Endothelial cell of umbilical vein (primary cell): ENCODE measurements around the gene SLC7A10. TPM values are rescaled to one million over a fixed set of nuclear protein-coding genes. Genes with fewer than 3 reads are reported as not detected.

Experiments
- BruUV-seq: library from RNA; stranded (reverse); fragments of 400-500 nt; replicated peaks from 2 replicates; lab custom pipeline; 2021; lab: Mats Ljungman, UMichigan
- CTCF ChIA-PET: fragments of 300-600, 350-600 bp; sonication (Branson Sonifier 250); formaldehyde crosslinking; loops from one replicate; lab custom pipeline; 2021; ENCODE audit warnings: antibody characterized with exemption, inconsistent platforms; lab: Charles Lee
- POLR2A ChIA-PET: fragments of 300-600, 350-600 bp; sonication (Branson Sonifier 250); formaldehyde crosslinking; loops from one replicate; lab custom pipeline; 2021; ENCODE audit warnings: antibody characterized with exemption, inconsistent platforms; lab: Charles Lee
- DNase-seq: peaks from one replicate; pipeline ENCODE4 v3.0.0-alpha.2; 2011; ENCODE audit warnings: low read depth, low spot score
- FAIRE-seq: peaks from 2 replicates; lab custom pipeline; 2011; peaks lifted over from hg19 to GRCh38; lab: Jason Lieb, UNC
- H2AFZ ChIP-seq: 2 replicates; pipeline ENCODE4 v1.6.0; 2012; ENCODE audit warnings: low read depth, low read length, control low read depth, inconsistent platforms
- H3K27ac ChIP-seq: 2 replicates; pipeline ENCODE4 v1.5.1; 2011; ENCODE audit warnings: low read depth, mild to moderate bottlenecking, control low read depth, low read length, moderate library complexity; ENCODE audit not compliant: insufficient read depth
- H3K27me3 ChIP-seq, 2 experiments: 2 replicates each; pipeline versions ENCODE4 v1.6.0 to v1.6.1; 2011; ENCODE audit warnings: low read length in 2 of 2, mixed read lengths in 1 of 2; ENCODE audit not compliant: control insufficient read depth in 2 of 2, insufficient read depth in 2 of 2
- H3K36me3 ChIP-seq, 2 experiments: 2 replicates in 1 of 2; 3 replicates in 1 of 2; pipeline ENCODE4 v1.5.1; 2011; ENCODE audit warnings: low read length in 2 of 2, mild to moderate bottlenecking in 1 of 2, moderate library complexity in 1 of 2; ENCODE audit not compliant: control insufficient read depth in 2 of 2, insufficient read depth in 2 of 2; ENCODE audit errors: extremely low read depth in 1 of 2
- H3K4me1 ChIP-seq: 3 replicates; pipeline ENCODE4 v1.5.1; 2011; ENCODE audit warnings: mild to moderate bottlenecking, low read length; ENCODE audit not compliant: control insufficient read depth, insufficient read depth; ENCODE audit errors: extremely low read depth
- H3K4me2 ChIP-seq: 2 replicates; pipeline ENCODE4 v1.6.1; 2011; ENCODE audit warnings: low read length, control low read depth, mixed read lengths; ENCODE audit not compliant: insufficient read depth
- H3K4me3 ChIP-seq, 3 experiments: fragments of 200-600 bp in 1 of 3; sonication (generic), shearing (Covaris generic) in 1 of 3; replicated peaks in 1 of 3; 2 replicates each; pipeline ENCODE4 v1.5.1; 2011 to 2016; ENCODE audit warnings: control low read depth in 3 of 3, low read length in 3 of 3, mild to moderate bottlenecking in 2 of 3, inconsistent platforms in 1 of 3, low read depth in 1 of 3, moderate library complexity in 1 of 3; ENCODE audit not compliant: insufficient read depth in 1 of 3
- H3K79me2 ChIP-seq: 2 replicates; pipeline ENCODE4 v1.6.0; 2012; ENCODE audit warnings: low read length, inconsistent platforms; ENCODE audit not compliant: control insufficient read depth, insufficient read depth
- H3K9ac ChIP-seq: replicated peaks from 2 replicates; pipeline ENCODE3; 2011; ENCODE audit warnings: low read length, control low read depth; ENCODE audit not compliant: insufficient read depth; ENCODE audit errors: extremely low read depth
- H3K9me1 ChIP-seq: replicated peaks from 3 replicates; pipeline ENCODE4 v1.6.0; 2011; ENCODE audit warnings: mild to moderate bottlenecking, low read length; ENCODE audit not compliant: control insufficient read depth, insufficient read depth; ENCODE audit errors: extremely low read depth
- H3K9me3 ChIP-seq: replicated peaks from 2 replicates; pipeline ENCODE4 v1.5.1; 2012; ENCODE audit warnings: low read length, inconsistent platforms; ENCODE audit not compliant: control insufficient read depth, insufficient read depth
- H4K20me1 ChIP-seq: replicated peaks from 2 replicates; pipeline ENCODE3; 2011; ENCODE audit warnings: mild to moderate bottlenecking, low read length; ENCODE audit not compliant: control insufficient read depth, insufficient read depth; ENCODE audit errors: extremely low read depth
- EZH2 ChIP-seq: IDR thresholded peaks from 2 replicates; pipeline ENCODE4 v1.6.1; 2012; ENCODE audit warnings: borderline replicate concordance, low read depth, mild to moderate bottlenecking, moderate library complexity, low read length, inconsistent platforms; ENCODE audit not compliant: severe bottlenecking
- FOS ChIP-seq: IDR thresholded peaks from 2 replicates; pipeline ENCODE4 v1.6.1; 2011; ENCODE audit warnings: mild to moderate bottlenecking, low read length, moderate library complexity, borderline replicate concordance; ENCODE audit not compliant: insufficient read depth
- GATA2 ChIP-seq: IDR thresholded peaks from 2 replicates; pipeline ENCODE4 v1.7.0; 2011; ENCODE audit warnings: low read depth, mild to moderate bottlenecking, moderate library complexity, mixed read lengths, low read length; ENCODE audit not compliant: insufficient read length, insufficient read depth
- JUN ChIP-seq: IDR thresholded peaks from 2 replicates; pipeline ENCODE4 v1.6.1; 2011; ENCODE audit warnings: borderline replicate concordance, low read depth; ENCODE audit not compliant: insufficient read length, insufficient read depth
- MYC ChIP-seq: IDR thresholded peaks from one replicate; pipeline ENCODE4 v1.6.1; 2011; ENCODE audit warnings: mild to moderate bottlenecking, low read depth, low read length
- POLR2A ChIP-seq: IDR thresholded peaks from 2 replicates; pipeline ENCODE4 v1.6.1; 2012; ENCODE audit warnings: low read depth, mild to moderate bottlenecking, control low read depth, low read length
- POLR2AphosphoS5 ChIP-seq: IDR thresholded peaks from 2 replicates; pipeline ENCODE4 v1.6.1; 2012; ENCODE audit warnings: low read depth, mild to moderate bottlenecking, control low read depth, low read length, moderate library complexity; ENCODE audit not compliant: insufficient read depth
- dilution Hi-C: fragments of 300-500 bp; cut with MboI; formaldehyde crosslinking; loops from one replicate; pipeline ENCODE4 v1.15.0; 2019; ENCODE audit warnings: low sequenced_read_pairs; ENCODE audit not compliant: extremely low pct_ligation_motif_present
- intact Hi-C: fragments of 100-400 bp; cut with micrococcal nuclease; formaldehyde crosslinking; loops from one replicate; pipeline ENCODE4 v1.10.0; 2022
- polyA plus RNA-seq, 4 experiments: library from polyadenylated mRNA; depleted of rRNA in 3 of 4; stranded (reverse) in 3 of 4; unstranded in 1 of 4; fragments of >200 nt; gene quantifications; 2 replicates each; pipeline versions ENCODE4 v1.2.1 to v1.2.3, GENCODE V29; 2011 to 2012; ENCODE audit warnings: missing spikeins in 1 of 4
- total RNA-seq: library from RNA; stranded (reverse); gene quantifications from 2 replicates; pipeline ENCODE4 v1.2.3, GENCODE V29; 2021
- TF ChIP-seq, protein P1 (sequence below): IDR thresholded peaks from 2 replicates; pipeline ENCODE4 v1.6.1; 2011; ENCODE audit not compliant: insufficient read depth, insufficient read length
- TF ChIP-seq, protein P2 (sequence below), 2 donors: IDR thresholded peaks; 1 replicate in 1 of 2; 2 replicates in 1 of 2; pipeline ENCODE4 v1.5.1; 2011; ENCODE audit warnings: low read length in 2 of 2, mild to moderate bottlenecking in 2 of 2, moderate library complexity in 2 of 2, control low read depth in 1 of 2, inconsistent platforms in 1 of 2, low read depth in 1 of 2; ENCODE audit not compliant: insufficient read depth in 1 of 2; ENCODE audit errors: extremely low read depth in 1 of 2

The SLC7A10 gene
- total and polyA plus RNA-seq, 2 donors (not counting 3 experiments of a cell fraction or from before 2014, with no cell fraction given): not detected

- no peak overlapping the region for H3K9ac ChIP-seq
- no peaks in the 10 kb centered on the region for H3K27me3 ChIP-seq
- H3K36me3 ChIP-seq: no peaks in the 10 kb centered on the region
- no peak for FAIRE-seq
- no peak overlapping the region for H2AFZ ChIP-seq
- no TSS peak for BruUV-seq
- H3K4me1 ChIP-seq: no peaks in the 10 kb centered on the region
- H3K4me3 ChIP-seq: no peak overlapping the region
- DNase-seq: no peak
- CTCF ChIA-PET: interaction anchor here (0.9 kb wide), 1 partner anchor 17 kb away, joined by 3 read pairs; no protein-coding TSS in a partner anchor
- H3K79me2 ChIP-seq: no peaks in the 10 kb centered on the region
- no peaks in the 10 kb centered on the region for H4K20me1 ChIP-seq
- no peak overlapping the region for H3K27ac ChIP-seq
- no peaks in the 10 kb centered on the region for H3K9me3 ChIP-seq
- intact Hi-C loops: no loop called here
- dilution Hi-C loops: no loop called here
- no peaks in the 10 kb centered on the region for H3K9me1 ChIP-seq
- POLR2A ChIA-PET: no interaction called here
- TF ChIP-seq JUN (no peak), FOS (no peak), EZH2 (no peak), POLR2A (no peak), POLR2AphosphoS5 (no peak), MYC (no peak), GATA2 (no peak)
- TF ChIP-seq, protein P1, sequence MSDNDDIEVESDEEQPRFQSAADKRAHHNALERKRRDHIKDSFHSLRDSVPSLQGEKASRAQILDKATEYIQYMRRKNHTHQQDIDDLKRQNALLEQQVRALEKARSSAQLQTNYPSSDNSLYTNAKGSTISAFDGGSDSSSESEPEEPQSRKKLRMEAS: no peak
- TF ChIP-seq, protein P2, sequence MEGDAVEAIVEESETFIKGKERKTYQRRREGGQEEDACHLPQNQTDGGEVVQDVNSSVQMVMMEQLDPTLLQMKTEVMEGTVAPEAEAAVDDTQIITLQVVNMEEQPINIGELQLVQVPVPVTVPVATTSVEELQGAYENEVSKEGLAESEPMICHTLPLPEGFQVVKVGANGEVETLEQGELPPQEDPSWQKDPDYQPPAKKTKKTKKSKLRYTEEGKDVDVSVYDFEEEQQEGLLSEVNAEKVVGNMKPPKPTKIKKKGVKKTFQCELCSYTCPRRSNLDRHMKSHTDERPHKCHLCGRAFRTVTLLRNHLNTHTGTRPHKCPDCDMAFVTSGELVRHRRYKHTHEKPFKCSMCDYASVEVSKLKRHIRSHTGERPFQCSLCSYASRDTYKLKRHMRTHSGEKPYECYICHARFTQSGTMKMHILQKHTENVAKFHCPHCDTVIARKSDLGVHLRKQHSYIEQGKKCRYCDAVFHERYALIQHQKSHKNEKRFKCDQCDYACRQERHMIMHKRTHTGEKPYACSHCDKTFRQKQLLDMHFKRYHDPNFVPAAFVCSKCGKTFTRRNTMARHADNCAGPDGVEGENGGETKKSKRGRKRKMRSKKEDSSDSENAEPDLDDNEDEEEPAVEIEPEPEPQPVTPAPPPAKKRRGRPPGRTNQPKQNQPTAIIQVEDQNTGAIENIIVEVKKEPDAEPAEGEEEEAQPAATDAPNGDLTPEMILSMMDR (IDR thresholded peaks at IDR 0.05; ENCODE audit: extremely low read depth in 1 of 2, insufficient read depth in 1 of 2, low read depth in 1 of 2, low read length in 2 of 2): no peak
- no peak overlapping the region for H3K4me2 ChIP-seq
Observed at GRCh38 chr19:33252418-33252962, 26.8 kb upstream of the SLC7A10 start.
